Suprapubic skin (tissue), 4 donors: ENCODE data around the gene ZNF740. TPM values are rescaled to one million over a fixed set of nuclear protein-coding genes. Genes with fewer than 3 reads are reported as not detected.

Source experiments
- DNase-seq, 2 donors: peaks; one replicate each; pipeline ENCODE4 v3.0.0-alpha.2; 2019; ENCODE audit warnings: low spot score in 2 of 2
- H3K27ac ChIP-seq: fragments of 200-600 bp; sonication (generic); one replicate; pipeline ENCODE4 v1.5.1; 2019
- H3K27me3 ChIP-seq: fragments of 200-600 bp; sonication (generic); one replicate; pipeline ENCODE4 v1.5.1; 2019
- H3K36me3 ChIP-seq: fragments of 200-600 bp; sonication (generic); one replicate; pipeline ENCODE4 v1.5.1; 2019
- H3K4me1 ChIP-seq: fragments of 200-600 bp; sonication (generic); one replicate; pipeline ENCODE4 v1.5.1; 2019
- H3K4me3 ChIP-seq: fragments of 200-600 bp; sonication (generic); one replicate; pipeline ENCODE4 v1.5.1; 2019; ENCODE audit warnings: mild to moderate bottlenecking
- H3K9me3 ChIP-seq: fragments of 200-600 bp; sonication (generic); one replicate; pipeline ENCODE4 v1.5.1; 2019
- EP300 ChIP-seq: sonication (generic); formaldehyde crosslinking; IDR thresholded peaks from one replicate; pipeline ENCODE4 v1.6.1; 2017; ENCODE audit warnings: antibody characterized with exemption
- POLR2A ChIP-seq, 2 donors: fragments of 450-650 bp; IDR thresholded peaks; one replicate each; pipeline ENCODE4 v1.6.1; 2017; ENCODE audit warnings: antibody characterized with exemption in 2 of 2, mild to moderate bottlenecking in 2 of 2, moderate library complexity in 2 of 2
- POLR2AphosphoS5 ChIP-seq, 3 donors: sonication (generic); formaldehyde crosslinking; IDR thresholded peaks; one replicate each; pipeline ENCODE4 v1.6.1; 2017; ENCODE audit warnings: antibody characterized with exemption in 3 of 3
- WGBS: methylation state at CpG from one replicate; pipeline ENCODE4 v1.1.5; 2018; 5-methylcytosine and 5-hydroxymethylcytosine counted together
- total RNA-seq, 4 donors: library from RNA; depleted of rRNA; stranded (reverse); fragments of >200 nt; gene quantifications; one replicate each; pipeline ENCODE4 v1.1.0, GENCODE V29; 2016
- TF ChIP-seq, protein P1 (sequence below), 2 donors: fragments of 200-600 bp in 1 of 2; fragments of 450-650 bp in 1 of 2; sonication (generic) in 1 of 2; IDR thresholded peaks; one replicate each; pipeline ENCODE4 v1.5.1; 2016 to 2019; ENCODE audit warnings: antibody characterized with exemption in 2 of 2, mild to moderate bottlenecking in 1 of 2, moderate library complexity in 1 of 2

ZNF740 gene
- total RNA-seq, 4 donors from 2014 or later: 5.9 to 38.9 (median 15.2) TPM

GRCh38 chr12:53170215-53170614, 10.3 kb upstream of the ZNF740 start:
- Histone ChIP-seq H3K9me3 (no peaks in the 10 kb centered on the region), H3K36me3 (peaks cover 25% of the 10 kb centered on the region), H3K27me3 (no peaks in the 10 kb centered on the region), H3K27ac (no peak overlapping the region), H3K4me3 (no peak overlapping the region), H3K4me1 (peaks cover 4% of the 10 kb centered on the region)
- no peak for DNase-seq
- 97% methylated on average over 8 of the region's 8 CpGs for WGBS
- TF ChIP-seq EP300: no peak

DNA sequence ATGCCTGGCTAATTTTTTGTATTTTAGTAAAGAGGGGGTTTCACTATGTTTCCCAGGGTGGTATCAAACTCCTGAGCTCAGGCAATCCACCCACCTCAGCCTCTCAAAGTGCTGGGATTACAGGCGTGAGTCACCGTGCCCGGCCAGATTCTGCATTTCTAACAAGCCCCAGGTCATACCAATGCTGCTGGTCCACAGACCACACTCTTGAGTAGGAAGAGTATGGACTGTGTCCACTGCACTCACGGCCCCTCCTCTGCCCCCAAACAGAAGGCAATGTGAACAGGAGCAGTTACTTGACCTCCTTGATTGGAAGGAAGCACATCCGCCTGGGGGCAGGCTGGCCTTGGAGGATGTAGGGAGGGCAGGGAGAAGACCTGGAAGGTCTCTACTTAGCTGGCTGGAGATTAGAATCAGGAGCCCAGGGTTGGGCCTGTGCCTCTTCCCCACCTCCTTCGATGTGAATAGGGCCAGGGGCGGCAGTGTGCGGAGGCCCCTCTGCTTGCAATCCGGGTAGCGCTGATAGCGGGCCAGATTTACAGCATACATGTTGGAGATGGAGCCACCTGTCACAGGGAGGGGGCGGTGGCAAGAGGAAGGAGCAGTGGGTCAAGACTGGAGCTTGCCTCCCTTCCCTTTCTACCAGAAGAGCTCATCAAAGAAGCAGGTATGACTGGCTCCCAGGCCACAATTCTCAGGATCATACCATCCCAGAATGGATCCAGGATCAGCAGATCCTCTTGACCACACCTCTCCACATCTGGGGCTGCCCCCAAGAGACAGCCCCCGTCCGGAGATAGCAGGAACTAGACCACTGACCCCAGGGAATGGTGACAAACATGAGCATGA, 9.4 kb upstream of the ZNF740 start:
- TF ChIP-seq, protein P1, sequence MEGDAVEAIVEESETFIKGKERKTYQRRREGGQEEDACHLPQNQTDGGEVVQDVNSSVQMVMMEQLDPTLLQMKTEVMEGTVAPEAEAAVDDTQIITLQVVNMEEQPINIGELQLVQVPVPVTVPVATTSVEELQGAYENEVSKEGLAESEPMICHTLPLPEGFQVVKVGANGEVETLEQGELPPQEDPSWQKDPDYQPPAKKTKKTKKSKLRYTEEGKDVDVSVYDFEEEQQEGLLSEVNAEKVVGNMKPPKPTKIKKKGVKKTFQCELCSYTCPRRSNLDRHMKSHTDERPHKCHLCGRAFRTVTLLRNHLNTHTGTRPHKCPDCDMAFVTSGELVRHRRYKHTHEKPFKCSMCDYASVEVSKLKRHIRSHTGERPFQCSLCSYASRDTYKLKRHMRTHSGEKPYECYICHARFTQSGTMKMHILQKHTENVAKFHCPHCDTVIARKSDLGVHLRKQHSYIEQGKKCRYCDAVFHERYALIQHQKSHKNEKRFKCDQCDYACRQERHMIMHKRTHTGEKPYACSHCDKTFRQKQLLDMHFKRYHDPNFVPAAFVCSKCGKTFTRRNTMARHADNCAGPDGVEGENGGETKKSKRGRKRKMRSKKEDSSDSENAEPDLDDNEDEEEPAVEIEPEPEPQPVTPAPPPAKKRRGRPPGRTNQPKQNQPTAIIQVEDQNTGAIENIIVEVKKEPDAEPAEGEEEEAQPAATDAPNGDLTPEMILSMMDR (IDR thresholded peaks at IDR 0.05): no peak
- no peak for TF ChIP-seq POLR2AphosphoS5 (IDR thresholded peaks at IDR 0.05)
- no peak for TF ChIP-seq POLR2A (IDR thresholded peaks at IDR 0.05)
- no peak for TF ChIP-seq EP300
- 78% methylated on average over 8 of the region's 14 CpGs for WGBS
- no peak overlapping the region for H3K4me3 ChIP-seq
- H3K36me3 ChIP-seq: peaks cover 21% of the 10 kb centered on the region
- H3K4me1 ChIP-seq: peaks cover 4% of the 10 kb centered on the region
- no peak overlapping the region for H3K27ac ChIP-seq
- no peaks in the 10 kb centered on the region for H3K9me3 ChIP-seq
- no peak for DNase-seq
- H3K27me3 ChIP-seq: no peaks in the 10 kb centered on the region

DNA sequence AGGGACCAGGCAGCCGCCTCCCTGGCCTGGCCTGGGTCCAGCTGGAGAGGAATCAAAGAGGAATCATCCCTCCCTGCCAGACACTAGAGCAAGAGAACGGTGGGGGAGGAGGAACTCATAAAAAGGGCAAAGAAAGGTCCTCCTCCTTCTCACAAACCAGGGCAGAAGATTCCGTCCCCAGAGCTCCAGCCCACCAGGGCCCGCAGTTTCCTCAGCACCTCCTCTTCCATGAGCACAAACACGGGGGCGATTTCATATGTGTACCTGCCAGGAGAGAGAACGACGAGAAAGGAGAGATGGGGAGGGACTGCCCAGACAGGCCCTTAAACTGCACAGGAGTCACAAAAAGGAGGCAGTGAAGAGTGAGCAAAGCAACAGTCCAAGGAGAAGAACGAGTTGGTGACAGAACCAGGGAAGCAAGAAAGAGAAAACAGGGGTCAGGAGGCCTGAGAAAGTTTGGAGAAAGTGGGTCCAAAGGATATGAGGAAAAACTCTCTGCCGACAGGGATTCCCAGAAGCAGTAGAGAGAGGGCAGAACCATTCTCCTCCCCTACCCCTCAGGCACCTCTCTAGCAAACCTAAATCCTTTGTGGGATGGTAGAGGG, 8.7 kb upstream of the ZNF740 start:
- H3K27me3 ChIP-seq: no peaks in the 10 kb centered on the region
- H3K4me3 ChIP-seq: no peak overlapping the region
- H3K36me3 ChIP-seq: peaks cover 21% of the 10 kb centered on the region
- no peak overlapping the region for H3K27ac ChIP-seq
- no peak for TF ChIP-seq POLR2A (IDR thresholded peaks at IDR 0.05)
- no peak for TF ChIP-seq EP300
- no peak for TF ChIP-seq POLR2AphosphoS5 (IDR thresholded peaks at IDR 0.05)
- TF ChIP-seq, protein P1 (IDR thresholded peaks at IDR 0.05): no peak
- peaks cover 4% of the 10 kb centered on the region for H3K4me1 ChIP-seq
- 48% methylated on average over 10 of the region's 10 CpGs for WGBS
- no peaks in the 10 kb centered on the region for H3K9me3 ChIP-seq
- no peak for DNase-seq

DNA sequence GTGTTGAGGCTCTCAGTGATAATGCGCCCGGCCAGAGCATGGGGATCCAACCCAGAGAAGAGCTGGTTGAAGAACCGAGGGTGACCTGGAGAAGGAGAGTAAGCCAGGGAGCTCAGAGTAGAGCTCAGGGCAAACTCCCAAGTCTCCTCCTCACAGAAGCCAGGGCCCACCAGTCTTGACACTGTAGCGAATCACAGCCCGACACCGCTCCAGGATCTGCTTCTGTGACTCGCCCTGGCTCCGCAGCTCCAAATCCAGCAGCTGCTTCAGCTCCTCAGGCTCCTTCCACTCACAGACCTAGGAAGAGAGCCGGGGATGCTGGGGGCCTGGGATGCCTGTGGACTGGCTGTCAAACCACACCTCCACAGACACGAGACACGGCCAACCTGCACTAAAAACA, 8.2 kb upstream of the ZNF740 start:
- Histone ChIP-seq H3K9me3 (no peaks in the 10 kb centered on the region), H3K27ac (no peak overlapping the region), H3K4me3 (no peak overlapping the region), H3K4me1 (peaks cover 4% of the 10 kb centered on the region), H3K36me3 (peaks cover 21% of the 10 kb centered on the region), H3K27me3 (no peaks in the 10 kb centered on the region)
- no peak for DNase-seq
- TF ChIP-seq POLR2A (IDR thresholded peaks at IDR 0.05) (no peak), EP300 (no peak), POLR2AphosphoS5 (IDR thresholded peaks at IDR 0.05) (no peak)
- TF ChIP-seq, protein P1 (IDR thresholded peaks at IDR 0.05): no peak
- 79% methylated on average over 11 of the region's 11 CpGs for WGBS

GRCh38 chr12:53173085-53173715, 7.3 kb upstream of the ZNF740 start:
- WGBS: 85% methylated on average over 10 of the region's 10 CpGs
- Histone ChIP-seq H3K27me3 (no peaks in the 10 kb centered on the region), H3K4me1 (peaks cover 4% of the 10 kb centered on the region), H3K4me3 (no peak overlapping the region), H3K27ac (no peak overlapping the region), H3K9me3 (no peaks in the 10 kb centered on the region), H3K36me3 (peaks cover 21% of the 10 kb centered on the region)
- TF ChIP-seq POLR2A (IDR thresholded peaks at IDR 0.05) (no peak), EP300 (no peak), POLR2AphosphoS5 (IDR thresholded peaks at IDR 0.05) (no peak)
- TF ChIP-seq, protein P1 (IDR thresholded peaks at IDR 0.05): no peak
- no peak for DNase-seq
